Measurements from ENCODE around the gene GNGT2.

DNA sequence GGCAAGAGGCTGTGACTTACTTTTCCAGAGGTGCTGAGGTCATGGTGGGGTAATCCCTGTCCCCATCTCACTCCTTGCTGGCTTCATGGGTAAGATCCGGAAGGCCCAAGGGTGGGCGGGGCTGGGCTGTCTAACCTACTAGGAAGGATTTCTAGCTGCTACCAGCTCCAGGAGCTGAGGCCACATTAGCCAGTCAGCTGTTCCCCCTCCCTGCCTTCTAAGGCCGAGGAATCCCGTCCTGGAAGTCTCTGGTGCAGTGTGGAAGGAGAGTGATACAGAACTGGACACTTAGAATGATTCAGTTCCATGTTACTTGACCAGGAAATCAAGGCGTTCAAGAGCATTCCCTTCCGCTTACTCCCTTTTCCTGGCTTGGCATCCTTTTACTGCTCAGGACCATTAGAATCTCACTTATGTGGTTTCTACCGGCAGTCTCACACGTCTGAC is 8.9 kb downstream of the GNGT2 start:
- TF ChIP-seq EZH2phosphoT487 (IDR thresholded peaks at IDR 0.05; ENCODE audit: insufficient read depth, low read depth) (no peak), EZH2 (IDR thresholded peaks at IDR 0.05; ENCODE audit: insufficient read depth, poor library complexity, severe bottlenecking) (no peak)
